Adrenal gland (tissue), 5 donors: Measurements from ENCODE around the gene DDX6.

Experiments
- POLR2A ChIP-seq, 2 donors: fragments of 450-650 bp; IDR thresholded peaks; one replicate each; pipeline ENCODE4 v1.6.1; 2017; ENCODE audit warnings: antibody characterized with exemption in 2 of 2, mild to moderate bottlenecking in 2 of 2, moderate library complexity in 1 of 2
- TF ChIP-seq, protein P1 (sequence below), 6 experiments: fragments of 450-650 bp in 4 of 6; fragments of 200-600 bp in 2 of 6; sonication (generic) in 1 of 6; IDR thresholded peaks; 1 replicate in 5 of 6; 2 replicates in 1 of 6; pipeline versions ENCODE4 v1.5.1 to v1.8.0; 2016 to 2021; ENCODE audit warnings: antibody characterized with exemption in 6 of 6, mild to moderate bottlenecking in 2 of 6, moderate library complexity in 1 of 6
- donor health status: DM: no; HTN: no; CAD: no.

GRCh38 chr11:118774032-118774431 is 16.9 kb downstream of the DDX6 start:
- no peak for TF ChIP-seq POLR2A (IDR thresholded peaks at IDR 0.05)
- TF ChIP-seq, protein P1, sequence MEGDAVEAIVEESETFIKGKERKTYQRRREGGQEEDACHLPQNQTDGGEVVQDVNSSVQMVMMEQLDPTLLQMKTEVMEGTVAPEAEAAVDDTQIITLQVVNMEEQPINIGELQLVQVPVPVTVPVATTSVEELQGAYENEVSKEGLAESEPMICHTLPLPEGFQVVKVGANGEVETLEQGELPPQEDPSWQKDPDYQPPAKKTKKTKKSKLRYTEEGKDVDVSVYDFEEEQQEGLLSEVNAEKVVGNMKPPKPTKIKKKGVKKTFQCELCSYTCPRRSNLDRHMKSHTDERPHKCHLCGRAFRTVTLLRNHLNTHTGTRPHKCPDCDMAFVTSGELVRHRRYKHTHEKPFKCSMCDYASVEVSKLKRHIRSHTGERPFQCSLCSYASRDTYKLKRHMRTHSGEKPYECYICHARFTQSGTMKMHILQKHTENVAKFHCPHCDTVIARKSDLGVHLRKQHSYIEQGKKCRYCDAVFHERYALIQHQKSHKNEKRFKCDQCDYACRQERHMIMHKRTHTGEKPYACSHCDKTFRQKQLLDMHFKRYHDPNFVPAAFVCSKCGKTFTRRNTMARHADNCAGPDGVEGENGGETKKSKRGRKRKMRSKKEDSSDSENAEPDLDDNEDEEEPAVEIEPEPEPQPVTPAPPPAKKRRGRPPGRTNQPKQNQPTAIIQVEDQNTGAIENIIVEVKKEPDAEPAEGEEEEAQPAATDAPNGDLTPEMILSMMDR (IDR thresholded peaks at IDR 0.05) = no peak
